HG03571 (cell line): Measurements from ENCODE around the gene CLCNKA.
"Not testable (repeated sequence)": the region's sequence is repeated elsewhere in the genome, so short reads cannot be mapped to it uniquely, and the experiment has no call there.

Source experiments
- ATAC-seq: cut with Tn5 transposase; IDR thresholded peaks from one replicate; pipeline ENCODE4 v1.9.1; 2021; ENCODE audit not compliant: unreplicated experiment

CLCNKA gene

GRCh38 chr1:16061989-16062686 lies 40.3 kb downstream of the CLCNKA start:
- ATAC-seq: not testable (repeated sequence)

- not testable (repeated sequence) for ATAC-seq
Observed at GRCh38 chr1:16062687-16063075, 40.8 kb downstream of the CLCNKA start.

GRCh38 chr1:16063226-16063829 lies 41.5 kb downstream of the CLCNKA start:
- no peak for ATAC-seq

- no peak for ATAC-seq
Observed at GRCh38 chr1:16063921-16064320, 42.1 kb downstream of the CLCNKA start.

- no peak for ATAC-seq
Observed at GRCh38 chr1:16064536-16065268, 42.9 kb downstream of the CLCNKA start.

- ATAC-seq: no peak
Observed at GRCh38 chr1:16065269-16065576, 43.4 kb downstream of the CLCNKA start.

- no peak for ATAC-seq
Observed at GRCh38 chr1:16066245-16066644, 44.4 kb downstream of the CLCNKA start.

GRCh38 chr1:16067127-16067768 lies 45.4 kb downstream of the CLCNKA start:
- ATAC-seq: no peak

GRCh38 chr1:16067933-16068332 lies 46.1 kb downstream of the CLCNKA start:
- ATAC-seq: no peak

GRCh38 chr1:16068356-16069270 lies 46.8 kb downstream of the CLCNKA start:
- no peak for ATAC-seq

- no peak for ATAC-seq
Observed at GRCh38 chr1:16070640-16071355, 49.0 kb downstream of the CLCNKA start.

- no peak for ATAC-seq
Observed at GRCh38 chr1:16071614-16072013, 49.8 kb downstream of the CLCNKA start.

GRCh38 chr1:16072095-16072494 lies 50.3 kb downstream of the CLCNKA start:
- no peak for ATAC-seq

GRCh38 chr1:16072616-16073484 lies 51.0 kb downstream of the CLCNKA start:
- no peak for ATAC-seq

- no peak for ATAC-seq
Observed at GRCh38 chr1:16073490-16074119, 51.8 kb downstream of the CLCNKA start, which contains the start of gene FAM131C. Gene FAM131C (minus strand): TSS chr1:16073651. CDS start chr1:16073442, 209 bp downstream.

- no peak for ATAC-seq
Observed at GRCh38 chr1:16074217-16074616, 52.4 kb downstream of the CLCNKA start.

GRCh38 chr1:16075337-16076030 lies 53.6 kb downstream of the CLCNKA start:
- ATAC-seq: no peak
